ENCODE data around the gene HSPA12A. TPM values are rescaled to one million over a fixed set of nuclear protein-coding genes. Genes with fewer than 3 reads are reported as not detected.

The HSPA12A gene
- total RNA-seq, 1 donor from 2014 or later, result 2.7 TPM

DNA sequence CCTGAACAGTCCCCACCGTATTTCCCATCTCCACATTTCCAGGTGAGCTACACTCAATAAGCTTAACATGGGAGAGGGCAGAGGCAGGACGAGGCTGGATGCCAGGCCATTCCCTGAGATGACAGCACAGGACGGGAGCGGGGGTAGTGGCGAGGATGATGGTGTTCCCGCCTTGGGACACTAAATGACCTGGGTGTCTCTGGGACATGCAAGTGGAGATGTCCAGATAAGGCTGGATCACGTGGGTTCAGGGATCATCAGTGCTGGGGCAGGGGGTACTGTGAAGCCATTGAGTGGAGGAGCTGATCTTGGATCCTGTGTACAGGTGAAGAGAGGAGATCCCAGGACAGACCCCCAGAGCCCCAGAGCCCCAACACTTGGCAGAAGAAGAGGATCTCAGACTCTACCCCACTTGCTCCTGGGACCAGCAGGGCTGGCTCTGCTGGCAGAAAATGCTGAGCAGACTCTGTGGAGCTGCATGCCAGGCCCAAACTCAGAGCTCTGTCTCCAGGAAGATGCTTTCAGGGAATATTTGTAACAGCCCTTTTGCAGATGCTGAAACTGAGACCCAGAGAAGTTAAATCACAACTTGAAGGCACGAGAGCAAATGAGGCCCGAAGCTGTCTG, 29.7 kb upstream of the HSPA12A start:
- no peak for ATAC-seq
- DNase-seq (ENCODE audit: low spot score), result no peak

GRCh38 chr10:116771101-116771958, 29.0 kb upstream of the HSPA12A start:
- ATAC-seq (peak; percentile 68), DNase-seq (ENCODE audit: low spot score) (peak; percentile 51)

DNA sequence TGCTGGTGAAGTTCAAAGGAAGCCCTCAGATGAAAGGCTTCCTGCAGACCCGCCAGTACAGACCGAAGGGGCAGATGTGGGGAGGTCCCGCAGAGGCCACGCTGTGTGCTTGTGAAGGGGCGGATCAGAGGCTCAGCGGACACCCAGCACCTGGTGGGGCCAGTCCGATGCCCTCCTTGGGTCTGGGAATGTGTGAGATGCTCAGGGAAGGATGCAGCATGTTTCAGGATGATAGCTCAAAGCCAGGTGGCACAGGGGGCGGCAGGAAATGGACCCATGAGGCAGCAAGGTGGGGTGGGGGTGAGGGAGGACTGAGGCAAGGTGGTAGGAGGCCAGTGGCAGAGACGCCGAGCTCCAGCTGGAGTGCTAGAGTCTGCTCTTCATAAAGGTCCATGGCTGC, 27.9 kb upstream of the HSPA12A start:
- ATAC-seq, result no peak

GRCh38 chr10:116769791-116770190, 27.4 kb upstream of the HSPA12A start:
- no peak for ATAC-seq
- DNase-seq (ENCODE audit: low spot score), result no peak

More for the DNA sequence above, 27.9 kb upstream of the HSPA12A start:
- no peak for DNase-seq (ENCODE audit: low spot score)

GRCh38 chr10:116769368-116769767, 27.0 kb upstream of the HSPA12A start:
- no peak for DNase-seq (ENCODE audit: low spot score)

DNA sequence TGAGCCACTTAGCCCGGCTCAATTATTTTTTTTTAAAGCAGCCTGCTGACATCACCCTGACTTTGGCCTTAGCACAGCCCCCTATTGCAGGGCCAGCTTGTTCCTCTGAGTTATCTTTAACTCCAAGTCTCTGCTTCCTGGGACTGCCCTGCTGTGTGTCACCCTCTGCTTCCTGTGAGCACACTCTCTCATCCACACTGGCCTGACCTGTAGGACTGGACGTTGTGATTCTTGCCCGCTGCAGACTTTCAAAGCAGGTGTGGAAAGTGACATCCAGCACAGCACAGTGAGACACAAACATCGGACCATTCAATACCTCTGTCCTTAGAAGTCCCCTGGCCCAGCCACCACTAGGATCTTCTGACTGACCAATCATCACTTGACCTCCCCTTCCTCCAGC, 26.4 kb upstream of the HSPA12A start:
- no peak for DNase-seq (ENCODE audit: low spot score)
- ATAC-seq, result no peak

More at GRCh38 chr10:116769368-116769767, 27.0 kb upstream of the HSPA12A start:
- no peak for ATAC-seq

- peak; percentile 35 for ATAC-seq
- DNase-seq (ENCODE audit: low spot score), result no peak
Measured at GRCh38 chr10:116766837-116767634, 24.7 kb upstream of the HSPA12A start.

DNA sequence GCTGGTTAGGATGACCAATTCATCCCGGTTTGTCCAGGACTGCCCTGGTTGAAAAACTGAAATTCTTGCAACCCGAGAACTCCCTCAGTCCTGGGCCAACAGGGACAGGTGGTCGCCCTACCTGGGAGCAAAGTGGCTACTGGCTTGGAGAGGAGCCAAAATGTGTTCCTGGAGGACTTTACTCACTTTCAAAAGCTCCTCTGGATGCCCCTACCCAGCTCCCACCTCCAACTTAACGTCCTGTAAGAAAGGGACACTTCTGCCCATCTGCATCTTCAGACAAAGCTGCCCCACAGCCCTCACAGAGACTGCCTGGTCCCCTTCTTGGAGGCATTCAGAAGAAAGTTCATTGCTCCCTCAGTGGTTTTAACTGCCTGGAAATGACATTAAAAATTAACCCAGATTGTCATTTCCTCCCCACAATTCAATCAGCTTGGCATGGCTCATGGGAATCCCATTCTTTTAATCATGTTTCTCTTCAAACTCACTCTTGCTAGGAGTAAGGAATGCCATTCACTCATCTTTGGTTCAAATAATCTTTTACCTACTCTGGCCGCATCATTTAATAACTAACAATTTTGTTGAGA, 24.0 kb upstream of the HSPA12A start:
- ATAC-seq, result no peak
- DNase-seq (ENCODE audit: low spot score), result no peak

DNA sequence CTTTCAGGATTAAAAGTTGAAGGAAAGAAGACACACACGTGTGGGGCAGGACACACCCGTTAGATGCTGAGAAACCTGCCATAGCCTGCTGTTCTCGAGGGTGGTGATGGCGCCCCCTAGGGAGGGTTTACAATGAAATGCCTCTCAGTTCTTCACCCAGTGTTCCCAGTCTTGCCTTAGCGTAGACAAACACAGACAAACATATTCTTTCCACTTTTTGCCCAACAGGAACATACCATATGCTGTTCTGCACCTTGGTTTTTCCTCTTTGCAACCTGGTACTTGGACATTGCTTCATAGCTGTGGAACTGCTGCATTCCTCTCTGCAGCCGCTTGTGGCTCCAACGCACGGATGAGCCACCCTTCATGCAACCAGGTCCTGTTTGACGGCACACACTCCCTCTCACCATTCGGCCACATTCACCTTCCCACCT, 23.3 kb upstream of the HSPA12A start:
- DNase-seq (ENCODE audit: low spot score) (no peak), ATAC-seq (no peak)

DNA sequence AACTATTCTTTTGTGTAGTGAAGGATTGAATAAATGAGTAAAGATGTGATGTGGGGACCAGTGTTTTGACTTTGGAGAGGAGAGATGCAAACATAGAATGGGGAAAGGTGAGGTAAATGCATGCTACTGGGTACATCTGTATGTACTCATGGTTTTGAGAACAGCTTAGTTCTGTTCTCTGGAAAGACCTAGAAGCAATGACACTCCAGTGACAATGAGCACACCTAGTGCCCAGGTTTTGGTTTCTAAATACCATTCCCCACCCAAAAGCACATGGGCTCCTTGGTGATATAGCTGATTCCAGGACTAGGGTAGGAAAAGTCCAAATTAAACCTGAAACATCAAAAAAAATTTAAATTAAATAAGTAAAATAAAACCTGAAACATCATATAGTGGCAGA, 22.6 kb upstream of the HSPA12A start:
- no peak for DNase-seq (ENCODE audit: low spot score)
- no peak for ATAC-seq

- ATAC-seq (no peak), DNase-seq (ENCODE audit: low spot score) (no peak)
Measured at GRCh38 chr10:116763440-116763839, 21.1 kb upstream of the HSPA12A start.

DNA sequence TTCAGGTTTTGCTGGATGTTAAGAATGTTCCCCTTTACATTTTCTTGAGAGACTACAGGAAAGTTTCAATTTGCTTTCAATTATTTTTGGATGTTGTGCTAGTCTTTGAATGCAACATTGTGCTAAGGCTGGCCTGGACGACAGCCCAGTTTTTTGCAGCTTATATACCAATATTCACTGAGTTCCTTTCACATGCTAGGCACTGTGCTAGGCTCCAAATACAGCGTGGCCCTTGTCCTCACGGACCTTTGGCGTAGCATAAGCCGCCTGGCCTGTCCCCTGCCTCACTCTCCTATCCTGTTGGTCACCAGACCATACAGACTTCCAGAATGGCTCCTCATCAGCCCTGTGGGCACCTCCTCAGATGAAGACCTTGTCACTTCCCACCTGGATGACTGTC, 19.5 kb upstream of the HSPA12A start:
- no peak for ATAC-seq
- no peak for DNase-seq (ENCODE audit: low spot score)

GRCh38 chr10:116760919-116761318, 18.6 kb upstream of the HSPA12A start:
- DNase-seq (ENCODE audit: low spot score) (no peak), ATAC-seq (no peak)

DNA sequence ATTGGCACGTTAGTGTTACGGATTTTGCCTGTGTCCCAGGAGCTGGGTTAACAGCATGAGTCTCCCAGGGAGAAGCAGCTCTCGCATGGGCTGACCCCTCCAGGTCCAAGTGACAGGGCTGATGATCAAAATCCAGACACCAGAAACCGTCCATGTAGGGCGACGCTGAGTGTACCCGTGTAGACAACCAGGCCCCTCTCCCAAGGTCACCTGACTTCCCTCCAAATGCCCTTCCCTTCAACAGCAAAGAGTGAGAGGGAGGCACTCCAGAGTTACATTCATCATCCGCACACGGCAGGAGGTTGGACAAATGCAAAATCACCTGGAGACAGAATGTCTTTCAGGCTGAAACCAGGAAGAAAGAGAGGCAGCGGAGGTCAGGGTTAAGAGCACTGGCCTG, 14.9 kb upstream of the HSPA12A start:
- ATAC-seq, result no peak

GRCh38 chr10:116756277-116756676, 13.9 kb upstream of the HSPA12A start:
- ATAC-seq (no peak), DNase-seq (ENCODE audit: low spot score) (no peak)

More for the DNA sequence above, 14.9 kb upstream of the HSPA12A start:
- no peak for DNase-seq (ENCODE audit: low spot score)

- DNase-seq (ENCODE audit: low spot score) (no peak), ATAC-seq (no peak)
Measured at GRCh38 chr10:116753759-116754158, 11.4 kb upstream of the HSPA12A start.

DNA sequence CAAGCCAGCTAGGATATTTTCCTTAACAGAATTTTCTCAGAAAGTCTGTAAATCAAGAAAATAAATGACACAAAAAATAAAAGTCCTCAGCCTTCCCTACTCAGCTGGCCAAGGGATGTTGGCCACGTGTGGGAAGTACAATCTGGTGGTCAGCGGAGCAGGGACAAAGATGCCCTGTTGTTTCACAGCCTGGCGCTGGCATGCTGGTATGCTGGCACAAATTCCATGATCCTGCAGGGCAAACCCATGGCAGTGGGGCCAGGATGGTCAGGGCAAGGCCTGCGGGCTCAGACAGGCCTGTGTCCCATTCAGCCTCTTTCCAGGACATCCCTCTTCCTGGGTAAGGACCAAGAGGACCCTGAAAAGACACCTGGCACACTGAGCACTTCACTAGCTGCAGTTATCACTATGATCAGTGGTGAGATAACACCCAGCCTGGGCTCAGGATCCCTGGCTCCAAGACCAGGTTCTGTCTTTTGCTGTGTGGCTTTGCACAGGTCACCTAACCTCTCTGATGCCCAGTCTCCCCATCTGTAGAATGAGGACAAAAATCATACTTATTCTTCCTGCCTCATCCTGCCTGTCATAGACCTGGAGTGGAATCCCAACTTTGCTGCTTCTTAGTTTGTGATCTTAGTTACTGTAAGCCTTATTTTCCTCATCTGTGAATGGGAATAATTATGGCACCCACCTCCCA, 10.8 kb upstream of the HSPA12A start:
- no peak for DNase-seq (ENCODE audit: low spot score)
- no peak for ATAC-seq

GRCh38 chr10:116752563-116752962, 10.2 kb upstream of the HSPA12A start:
- ATAC-seq, result no peak
- DNase-seq (ENCODE audit: low spot score), result no peak

- DNase-seq (ENCODE audit: low spot score) (no peak), ATAC-seq (no peak)
Measured at GRCh38 chr10:116748471-116748870, 6.1 kb upstream of the HSPA12A start.

GRCh38 chr10:116748041-116748440, 5.7 kb upstream of the HSPA12A start:
- DNase-seq (ENCODE audit: low spot score) (no peak), ATAC-seq (no peak)

Data from left lobe of liver (tissue), 2 donors.